GM23338 (cell line): ENCODE measurements around the gene ANGPTL7. TPM values are rescaled to one million over a fixed set of nuclear protein-coding genes. Genes with fewer than 3 reads are reported as not detected.

Experiments used
- ATAC-seq: fragments of 200-7000 bp; cut with Tn5 transposase; 3 replicates; pipeline ENCODE4 v1.9.1; 2020
- DNase-seq: peaks from one replicate; pipeline ENCODE4 v3.0.0-alpha.2; 2015; ENCODE audit warnings: low spot score
- H2AFZ ChIP-seq: fragments of 200-600 bp; sonication (generic); 2 replicates; pipeline ENCODE4 v1.8.0; 2016; ENCODE audit warnings: antibody characterized with exemption, mild to moderate bottlenecking, moderate library complexity
- H3F3A ChIP-seq: fragments of 200-600 bp; sonication (generic); replicated peaks from 2 replicates; pipeline ENCODE4 v1.8.0; 2017; ENCODE audit warnings: antibody characterized with exemption, mixed run types, low read depth
- H3K27ac ChIP-seq: fragments of 200-600 bp; sonication (generic); 2 replicates; pipeline ENCODE4 v1.6.1; 2016; ENCODE audit warnings: low read depth
- H3K27me3 ChIP-seq: fragments of 200-600 bp; sonication (generic); 2 replicates; pipeline ENCODE4 v1.8.0; 2016; ENCODE audit warnings: mild to moderate bottlenecking, mixed run types, moderate library complexity; ENCODE audit not compliant: insufficient read depth
- H3K36me3 ChIP-seq: fragments of 200-600 bp; sonication (generic); 2 replicates; pipeline ENCODE4 v1.8.0; 2016; ENCODE audit warnings: mild to moderate bottlenecking; ENCODE audit not compliant: insufficient read depth
- H3K4me1 ChIP-seq: fragments of 200-600 bp; sonication (generic); 2 replicates; pipeline ENCODE4 v1.8.0; 2016; ENCODE audit warnings: mild to moderate bottlenecking, moderate library complexity; ENCODE audit not compliant: insufficient read depth
- H3K4me2 ChIP-seq: fragments of 200-600 bp; sonication (generic); 2 replicates; pipeline ENCODE4 v1.7.1; 2017; ENCODE audit warnings: mixed run types
- H3K4me3 ChIP-seq: fragments of 200-600 bp; sonication (generic); 2 replicates; pipeline ENCODE4 v1.6.1; 2016; ENCODE audit warnings: mixed run types
- H3K79me2 ChIP-seq: fragments of 200-600 bp; sonication (generic); replicated peaks from 2 replicates; pipeline ENCODE4 v1.8.0; 2017; ENCODE audit warnings: mild to moderate bottlenecking; ENCODE audit not compliant: insufficient read depth
- H3K9me2 ChIP-seq: fragments of 200-600 bp; sonication (generic); 2 replicates; pipeline ENCODE4 v1.8.0; 2017; ENCODE audit not compliant: insufficient read depth
- H4K20me1 ChIP-seq: fragments of 200-600 bp; sonication (generic); replicated peaks from 2 replicates; pipeline ENCODE4 v1.8.0; 2017; ENCODE audit warnings: mild to moderate bottlenecking; ENCODE audit not compliant: insufficient read depth
- H3K27ac Mint-ChIP-seq: 2 replicates; pipeline ENCODE4 v1.8.0; 2020; ENCODE audit warnings: inconsistent platforms, mild to moderate bottlenecking, moderate library complexity, mixed read lengths
- H3K27me3 Mint-ChIP-seq: 3 replicates; pipeline ENCODE4 v1.8.0; 2022; ENCODE audit warnings: low read depth, mild to moderate bottlenecking, moderate library complexity, mixed read lengths, inconsistent platforms; ENCODE audit not compliant: insufficient read depth, poor library complexity
- H3K36me3 Mint-ChIP-seq: 3 replicates; pipeline ENCODE4 v1.8.0; 2021; ENCODE audit warnings: low read depth, mild to moderate bottlenecking, inconsistent platforms, moderate library complexity, mixed read lengths
- H3K4me1 Mint-ChIP-seq: 3 replicates; pipeline ENCODE4 v1.8.0; 2020; ENCODE audit warnings: mild to moderate bottlenecking, inconsistent platforms, mixed read lengths
- H3K4me3 Mint-ChIP-seq: 3 replicates; pipeline ENCODE4 v1.8.0; 2021; ENCODE audit warnings: moderate library complexity, mild to moderate bottlenecking, inconsistent platforms, mixed read lengths
- H3K9me3 Mint-ChIP-seq: 3 replicates; pipeline ENCODE4 v1.8.0; 2020; ENCODE audit warnings: moderate library complexity, mild to moderate bottlenecking, inconsistent platforms, mixed read lengths
- CREB1 ChIP-seq: fragments of 250-450 bp; sonication (Bioruptor Pico); IDR thresholded peaks from 2 replicates; pipeline ENCODE4 v1.5.0; 2020; ENCODE audit warnings: low read depth, mild to moderate bottlenecking, moderate library complexity
- EZH2 ChIP-seq: fragments of 200-600 bp; sonication (generic); IDR thresholded peaks from one replicate; pipeline ENCODE4 v1.8.0; 2017; ENCODE audit warnings: antibody characterized with exemption, mild to moderate bottlenecking, low read depth; ENCODE audit not compliant: unreplicated experiment
- EZH2phosphoT487 ChIP-seq: fragments of 200-600 bp; sonication (generic); IDR thresholded peaks from one replicate; pipeline ENCODE4 v1.8.1; 2018; ENCODE audit warnings: antibody characterized with exemption; ENCODE audit not compliant: unreplicated experiment
- JUNB ChIP-seq: IDR thresholded peaks from one replicate; pipeline ENCODE4 v1.6.1; 2016; ENCODE audit warnings: antibody characterized with exemption; ENCODE audit not compliant: unreplicated experiment
- NANOG ChIP-seq: IDR thresholded peaks from 2 replicates; pipeline ENCODE4 v1.6.1; 2016; ENCODE audit warnings: antibody characterized with exemption, borderline replicate concordance
- POLR2AphosphoS5 ChIP-seq: IDR thresholded peaks from 2 replicates; pipeline ENCODE4 v1.6.1; 2016; ENCODE audit warnings: antibody characterized with exemption, low read depth
- STAT1 ChIP-seq: IDR thresholded peaks from one replicate; pipeline ENCODE4 v1.6.1; 2016; ENCODE audit warnings: antibody characterized with exemption; ENCODE audit not compliant: unreplicated experiment
- ZNF114 ChIP-seq: fragments of 250-450 bp; sonication (Bioruptor Pico); IDR thresholded peaks from 2 replicates; pipeline ENCODE4 v1.5.0; 2020; ENCODE audit warnings: mild to moderate bottlenecking, moderate library complexity
- ZNF331 ChIP-seq: fragments of 250-450 bp; sonication (Bioruptor Pico); IDR thresholded peaks from 2 replicates; pipeline ENCODE4 v1.5.0; 2020; ENCODE audit warnings: low read depth, mild to moderate bottlenecking, moderate library complexity
- polyA plus RNA-seq: library from polyadenylated mRNA; unstranded; fragments of >200 nt; fragmentation: Nextera tagmentation; extraction: Ambion mirVana; gene quantifications from 2 replicates; pipeline ENCODE4 v1.2.1, GENCODE V29; 2016
- total RNA-seq: library from RNA; depleted of rRNA; stranded (reverse); fragments of >200 nt; shearing (Covaris generic); gene quantifications from 2 replicates; pipeline ENCODE4 v1.2.3, GENCODE V29; 2014
- TF ChIP-seq, protein P1 (sequence below): IDR thresholded peaks from one replicate; pipeline ENCODE4 v1.6.1; 2018; ENCODE audit warnings: antibody characterized with exemption; ENCODE audit not compliant: unreplicated experiment
- TF ChIP-seq, protein P2 (sequence below), 2 experiments: fragments of 200-600 bp in 1 of 2; sonication (generic) in 1 of 2; conservative IDR thresholded peaks; 2 replicates each; pipeline versions ENCODE4 v1.5.1 to v1.6.1; 2016 to 2017; ENCODE audit warnings: antibody characterized with exemption in 2 of 2, low read depth in 2 of 2, mild to moderate bottlenecking in 2 of 2, moderate library complexity in 1 of 2
- TF ChIP-seq, protein P3 (sequence below): IDR thresholded peaks from 2 replicates; pipeline ENCODE4 v1.6.1; 2016; ENCODE audit warnings: antibody characterized with exemption

Gene ANGPTL7
- total and polyA plus RNA-seq, 2 experiments from 2014 or later: 0.13 TPM; not detected in 1

DNA sequence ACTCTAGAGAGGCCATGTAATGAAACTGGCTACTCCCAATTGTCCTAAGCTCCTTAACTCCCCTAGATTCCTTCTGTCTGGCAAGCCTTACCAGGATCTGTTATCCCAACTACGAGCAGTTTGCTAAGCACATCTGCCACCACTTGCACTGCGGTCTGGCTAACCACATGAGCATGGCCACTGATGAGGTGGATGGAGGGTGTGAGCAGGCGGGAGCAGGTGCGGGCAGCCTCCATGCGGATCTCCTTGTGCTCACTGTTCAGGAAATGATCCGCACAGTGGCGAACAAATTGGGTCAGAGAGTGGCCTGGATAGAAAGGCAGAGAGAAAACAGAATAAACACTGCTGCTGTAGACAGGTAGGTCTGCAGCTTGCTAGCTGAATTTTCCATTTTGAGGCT lies 49.2 kb downstream of the ANGPTL7 start (continued):
- TF ChIP-seq, protein P1, sequence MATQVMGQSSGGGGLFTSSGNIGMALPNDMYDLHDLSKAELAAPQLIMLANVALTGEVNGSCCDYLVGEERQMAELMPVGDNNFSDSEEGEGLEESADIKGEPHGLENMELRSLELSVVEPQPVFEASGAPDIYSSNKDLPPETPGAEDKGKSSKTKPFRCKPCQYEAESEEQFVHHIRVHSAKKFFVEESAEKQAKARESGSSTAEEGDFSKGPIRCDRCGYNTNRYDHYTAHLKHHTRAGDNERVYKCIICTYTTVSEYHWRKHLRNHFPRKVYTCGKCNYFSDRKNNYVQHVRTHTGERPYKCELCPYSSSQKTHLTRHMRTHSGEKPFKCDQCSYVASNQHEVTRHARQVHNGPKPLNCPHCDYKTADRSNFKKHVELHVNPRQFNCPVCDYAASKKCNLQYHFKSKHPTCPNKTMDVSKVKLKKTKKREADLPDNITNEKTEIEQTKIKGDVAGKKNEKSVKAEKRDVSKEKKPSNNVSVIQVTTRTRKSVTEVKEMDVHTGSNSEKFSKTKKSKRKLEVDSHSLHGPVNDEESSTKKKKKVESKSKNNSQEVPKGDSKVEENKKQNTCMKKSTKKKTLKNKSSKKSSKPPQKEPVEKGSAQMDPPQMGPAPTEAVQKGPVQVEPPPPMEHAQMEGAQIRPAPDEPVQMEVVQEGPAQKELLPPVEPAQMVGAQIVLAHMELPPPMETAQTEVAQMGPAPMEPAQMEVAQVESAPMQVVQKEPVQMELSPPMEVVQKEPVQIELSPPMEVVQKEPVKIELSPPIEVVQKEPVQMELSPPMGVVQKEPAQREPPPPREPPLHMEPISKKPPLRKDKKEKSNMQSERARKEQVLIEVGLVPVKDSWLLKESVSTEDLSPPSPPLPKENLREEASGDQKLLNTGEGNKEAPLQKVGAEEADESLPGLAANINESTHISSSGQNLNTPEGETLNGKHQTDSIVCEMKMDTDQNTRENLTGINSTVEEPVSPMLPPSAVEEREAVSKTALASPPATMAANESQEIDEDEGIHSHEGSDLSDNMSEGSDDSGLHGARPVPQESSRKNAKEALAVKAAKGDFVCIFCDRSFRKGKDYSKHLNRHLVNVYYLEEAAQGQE: no peak
- no peak for TF ChIP-seq EZH2

DNA sequence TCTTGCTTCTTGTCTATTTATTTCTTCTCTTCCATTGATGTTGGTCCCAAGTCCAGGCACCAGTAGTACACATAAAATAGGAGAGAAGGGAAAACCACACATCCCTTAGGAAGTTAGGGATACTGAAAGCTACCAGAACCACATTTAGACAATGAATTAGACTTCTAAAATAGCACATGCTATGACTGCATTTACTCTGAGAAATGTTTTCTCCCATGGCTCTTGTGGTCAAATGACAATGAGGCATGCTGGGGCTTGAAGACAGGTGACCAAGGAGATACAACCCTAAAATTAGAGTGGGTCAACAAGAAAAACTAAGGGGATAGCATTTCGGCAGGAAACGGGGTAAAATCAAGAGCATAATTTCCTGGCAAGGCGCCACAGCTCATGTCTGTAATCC lies 56.1 kb downstream of the ANGPTL7 start:
- peaks cover 4% of the 10 kb centered on the region; the same call in 1 of the 2 replicates for H4K20me1 ChIP-seq
- no peaks in the 10 kb centered on the region for H3K27me3 ChIP-seq
- H3K79me2 ChIP-seq: no peaks in the 10 kb centered on the region
- no peak overlapping the region for H3K4me3 ChIP-seq
- H2AFZ ChIP-seq: no peak overlapping the region
- no peak for ATAC-seq
- Mint-ChIP-seq H3K4me3 (no peak overlapping the region), H3K27me3 (peaks cover 2% of the 10 kb centered on the region), H3K36me3 (peaks cover 63% of the 10 kb centered on the region), H3K9me3 (no peaks in the 10 kb centered on the region), H3K4me1 (no peaks in the 10 kb centered on the region), H3K27ac (no peak overlapping the region)
- H3K4me2 ChIP-seq: no peak overlapping the region
- H3F3A ChIP-seq: no peaks in the 10 kb centered on the region
- no peak overlapping the region for H3K27ac ChIP-seq
- DNase-seq: no peak
- H3K9me2 ChIP-seq: no peaks in the 10 kb centered on the region
- H3K4me1 ChIP-seq: no peaks in the 10 kb centered on the region
- peaks cover 33% of the 10 kb centered on the region for H3K36me3 ChIP-seq
- TF ChIP-seq EZH2phosphoT487 (no peak), ZNF331 (CRISPR knock-in tag) (no peak), STAT1 (no peak), CREB1 (CRISPR knock-in tag) (no peak), POLR2AphosphoS5 (no peak), EZH2 (no peak), JUNB (no peak), NANOG (no peak), ZNF114 (CRISPR knock-in tag) (no peak)
- TF ChIP-seq, protein P2, sequence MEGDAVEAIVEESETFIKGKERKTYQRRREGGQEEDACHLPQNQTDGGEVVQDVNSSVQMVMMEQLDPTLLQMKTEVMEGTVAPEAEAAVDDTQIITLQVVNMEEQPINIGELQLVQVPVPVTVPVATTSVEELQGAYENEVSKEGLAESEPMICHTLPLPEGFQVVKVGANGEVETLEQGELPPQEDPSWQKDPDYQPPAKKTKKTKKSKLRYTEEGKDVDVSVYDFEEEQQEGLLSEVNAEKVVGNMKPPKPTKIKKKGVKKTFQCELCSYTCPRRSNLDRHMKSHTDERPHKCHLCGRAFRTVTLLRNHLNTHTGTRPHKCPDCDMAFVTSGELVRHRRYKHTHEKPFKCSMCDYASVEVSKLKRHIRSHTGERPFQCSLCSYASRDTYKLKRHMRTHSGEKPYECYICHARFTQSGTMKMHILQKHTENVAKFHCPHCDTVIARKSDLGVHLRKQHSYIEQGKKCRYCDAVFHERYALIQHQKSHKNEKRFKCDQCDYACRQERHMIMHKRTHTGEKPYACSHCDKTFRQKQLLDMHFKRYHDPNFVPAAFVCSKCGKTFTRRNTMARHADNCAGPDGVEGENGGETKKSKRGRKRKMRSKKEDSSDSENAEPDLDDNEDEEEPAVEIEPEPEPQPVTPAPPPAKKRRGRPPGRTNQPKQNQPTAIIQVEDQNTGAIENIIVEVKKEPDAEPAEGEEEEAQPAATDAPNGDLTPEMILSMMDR (conservative IDR thresholded peaks at IDR 0.05; ENCODE audit: low read depth in 2 of 2): no peak
- TF ChIP-seq, protein P1: no peak
- TF ChIP-seq, protein P3, sequence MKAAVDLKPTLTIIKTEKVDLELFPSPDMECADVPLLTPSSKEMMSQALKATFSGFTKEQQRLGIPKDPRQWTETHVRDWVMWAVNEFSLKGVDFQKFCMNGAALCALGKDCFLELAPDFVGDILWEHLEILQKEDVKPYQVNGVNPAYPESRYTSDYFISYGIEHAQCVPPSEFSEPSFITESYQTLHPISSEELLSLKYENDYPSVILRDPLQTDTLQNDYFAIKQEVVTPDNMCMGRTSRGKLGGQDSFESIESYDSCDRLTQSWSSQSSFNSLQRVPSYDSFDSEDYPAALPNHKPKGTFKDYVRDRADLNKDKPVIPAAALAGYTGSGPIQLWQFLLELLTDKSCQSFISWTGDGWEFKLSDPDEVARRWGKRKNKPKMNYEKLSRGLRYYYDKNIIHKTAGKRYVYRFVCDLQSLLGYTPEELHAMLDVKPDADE: no peak
